HG02870 (cell line): ENCODE measurements around the gene TBC1D9.
A peak's percentile ranks its signal among the peaks of the same experiment; 100 is the strongest.

Experiments used
- ATAC-seq: cut with Tn5 transposase; IDR thresholded peaks from one replicate; pipeline ENCODE4 v1.9.1; 2021; ENCODE audit warnings: mild to moderate bottlenecking, moderate library complexity; ENCODE audit not compliant: unreplicated experiment

TBC1D9 gene

GRCh38 chr4:140725556-140725955 lies 30.6 kb downstream of the TBC1D9 start:
- ATAC-seq = no peak

GRCh38 chr4:140724760-140725159 lies 31.4 kb downstream of the TBC1D9 start:
- ATAC-seq = no peak

DNA sequence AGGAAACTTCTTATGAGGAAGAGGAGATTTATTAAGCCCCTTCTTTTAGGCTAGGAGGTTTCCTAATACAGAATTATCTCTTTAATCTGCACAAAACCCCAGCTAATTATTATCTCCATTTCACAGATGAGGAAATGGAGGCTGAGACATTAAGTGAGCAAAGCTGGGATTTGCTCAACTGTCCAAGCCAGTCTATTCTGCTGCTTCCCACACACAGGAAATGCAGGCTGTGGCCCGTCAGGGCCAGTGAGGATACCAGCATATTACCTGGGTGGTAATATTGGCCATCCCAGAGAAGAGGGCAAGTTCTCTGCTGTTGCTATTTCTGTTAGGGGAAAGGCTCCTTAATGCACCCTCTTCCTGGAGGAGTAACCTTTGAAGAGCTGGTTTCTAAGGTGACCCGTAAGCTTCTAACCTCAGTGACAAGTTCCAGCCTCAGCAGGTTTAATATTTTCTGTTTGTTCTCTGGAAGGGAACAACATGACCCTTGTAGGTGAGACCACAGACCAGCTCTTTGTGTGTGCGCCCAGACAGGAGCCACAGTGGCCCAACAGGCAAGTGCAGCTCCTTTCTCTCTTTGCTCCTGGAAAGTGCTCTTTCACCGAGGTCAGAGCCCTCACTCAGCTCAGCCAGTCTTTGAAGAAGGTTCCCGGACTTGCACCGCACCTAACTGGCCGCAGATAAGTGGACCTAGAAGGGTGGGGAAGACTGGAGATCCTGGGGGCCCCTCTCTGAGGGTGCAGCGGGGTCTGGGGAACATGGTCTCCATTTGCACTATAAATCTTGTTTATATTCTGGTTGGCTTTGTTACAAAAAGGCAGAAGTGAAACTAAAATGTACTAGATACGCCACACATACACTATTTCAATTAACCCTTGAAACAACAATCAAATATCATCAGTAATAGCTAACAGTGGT lies 35.5 kb downstream of the TBC1D9 start:
- ATAC-seq = peak; percentile 55

- peak; percentile 46 for ATAC-seq
Observed at GRCh38 chr4:140719686-140720085, 36.5 kb downstream of the TBC1D9 start.

DNA sequence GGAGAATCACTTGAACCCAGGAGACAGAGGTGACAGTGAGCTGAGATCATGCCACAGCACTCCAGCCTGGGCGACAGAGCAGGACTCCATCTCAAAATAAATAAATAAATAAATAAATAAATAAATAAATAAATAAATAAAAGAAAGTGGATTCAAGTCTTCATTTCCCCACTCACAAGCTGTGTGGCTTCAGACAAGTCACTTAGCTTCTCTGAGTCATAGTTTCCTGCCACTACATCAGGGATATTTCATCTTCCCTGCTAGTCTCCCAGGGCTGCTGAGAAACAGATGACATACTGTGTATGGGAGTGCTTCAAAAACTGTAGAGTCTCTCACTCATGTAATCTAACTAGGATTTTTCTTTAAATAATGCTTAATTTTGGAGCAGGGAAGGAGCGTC lies 37.2 kb downstream of the TBC1D9 start:
- no peak for ATAC-seq

- no peak for ATAC-seq
Observed at GRCh38 chr4:140718241-140718952, 37.8 kb downstream of the TBC1D9 start.

DNA sequence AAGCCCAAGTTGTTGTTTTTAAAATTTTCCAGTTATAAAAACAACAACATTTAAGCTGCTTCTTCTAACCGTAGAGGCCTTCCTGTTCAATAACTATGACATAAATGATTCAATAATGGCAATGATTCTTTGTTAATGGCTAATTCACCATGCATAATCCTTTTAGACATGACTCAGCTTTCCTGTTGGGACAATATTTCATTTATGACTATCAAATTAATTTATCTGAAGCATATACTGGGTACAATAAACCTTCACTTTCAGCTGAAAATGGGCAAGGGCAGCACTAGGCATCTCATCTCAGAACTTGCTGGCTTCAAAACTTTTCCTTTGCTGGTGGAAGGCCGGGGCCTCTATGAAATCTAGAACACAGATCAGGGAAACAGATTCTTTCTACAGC lies 38.9 kb downstream of the TBC1D9 start:
- no peak for ATAC-seq

DNA sequence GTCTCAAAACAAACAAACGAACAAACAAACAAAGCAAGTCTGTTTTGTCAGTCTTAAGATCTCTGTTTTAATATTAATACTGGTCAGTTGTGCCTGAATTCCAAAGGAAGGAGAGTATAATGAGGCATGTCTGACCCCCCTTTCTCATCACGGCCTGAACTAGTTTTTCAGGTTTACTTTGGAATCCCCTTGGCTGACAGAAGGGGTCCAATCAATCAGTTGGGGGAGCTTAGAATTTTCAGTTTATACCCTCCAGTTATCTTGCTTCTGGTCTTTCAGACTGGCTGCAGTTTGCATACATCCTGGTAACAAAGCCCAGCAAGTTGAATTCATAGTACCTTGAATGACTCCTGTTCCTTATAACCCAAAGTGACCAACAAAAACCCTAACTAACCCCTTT lies 41.1 kb downstream of the TBC1D9 start:
- ATAC-seq = no peak

DNA sequence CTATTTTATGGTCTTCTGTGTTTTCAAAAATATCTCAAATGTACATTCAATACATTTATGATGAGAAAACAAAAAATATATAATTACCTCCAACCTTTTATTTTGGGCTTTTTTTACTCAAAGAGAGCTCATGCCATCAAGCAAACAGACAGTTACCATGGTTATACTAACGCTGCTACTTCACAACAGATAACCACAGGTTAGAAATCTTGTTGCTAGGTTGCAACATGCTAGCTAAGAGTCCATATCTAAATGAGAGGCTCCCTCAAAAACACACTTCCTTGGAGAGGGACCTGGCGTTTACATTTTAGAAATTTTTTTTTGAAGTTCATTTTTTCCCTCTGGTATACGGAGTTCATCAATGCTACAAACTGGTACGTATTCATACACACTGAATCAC lies 44.3 kb downstream of the TBC1D9 start:
- ATAC-seq = no peak

GRCh38 chr4:140710908-140711622 lies 45.1 kb downstream of the TBC1D9 start:
- ATAC-seq = no peak

GRCh38 chr4:140707325-140707724 lies 48.9 kb downstream of the TBC1D9 start:
- ATAC-seq = no peak

- no peak for ATAC-seq
Observed at GRCh38 chr4:140706665-140707064, 49.5 kb downstream of the TBC1D9 start.

- no peak for ATAC-seq
Observed at GRCh38 chr4:140706276-140706625, 49.9 kb downstream of the TBC1D9 start.

DNA sequence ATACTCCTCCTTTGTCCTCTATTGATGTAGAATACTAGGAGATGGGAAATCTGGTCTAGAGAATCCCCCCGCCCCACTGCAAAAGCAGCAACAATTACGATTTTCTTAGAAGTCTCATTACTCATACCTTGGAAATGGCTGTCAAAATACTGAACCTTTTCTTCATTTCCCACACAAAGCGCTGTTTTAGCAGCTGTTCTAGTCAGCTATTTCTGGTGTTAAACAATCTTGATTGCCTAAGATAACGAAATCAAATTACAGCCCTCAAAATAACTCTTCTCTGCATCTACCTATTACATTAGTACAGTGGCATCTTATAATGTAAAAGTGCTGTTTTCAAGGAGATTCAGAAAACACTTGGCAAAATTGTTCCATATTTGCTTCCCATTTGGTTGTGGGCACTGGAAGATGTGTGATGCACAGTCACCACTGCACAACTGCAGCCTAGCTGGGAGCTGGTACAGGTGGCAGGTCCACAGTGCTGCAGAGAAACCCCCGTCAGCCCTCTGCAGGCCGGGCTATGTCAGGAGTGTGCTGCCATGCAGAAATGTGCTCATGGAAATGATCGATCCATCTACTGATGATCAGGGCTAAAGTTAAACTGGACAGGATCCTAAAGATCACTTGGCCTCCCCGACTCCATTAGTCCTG lies 50.4 kb downstream of the TBC1D9 start:
- ATAC-seq = no peak

GRCh38 chr4:140704964-140705363 lies 51.2 kb downstream of the TBC1D9 start:
- ATAC-seq = peak; percentile 85

DNA sequence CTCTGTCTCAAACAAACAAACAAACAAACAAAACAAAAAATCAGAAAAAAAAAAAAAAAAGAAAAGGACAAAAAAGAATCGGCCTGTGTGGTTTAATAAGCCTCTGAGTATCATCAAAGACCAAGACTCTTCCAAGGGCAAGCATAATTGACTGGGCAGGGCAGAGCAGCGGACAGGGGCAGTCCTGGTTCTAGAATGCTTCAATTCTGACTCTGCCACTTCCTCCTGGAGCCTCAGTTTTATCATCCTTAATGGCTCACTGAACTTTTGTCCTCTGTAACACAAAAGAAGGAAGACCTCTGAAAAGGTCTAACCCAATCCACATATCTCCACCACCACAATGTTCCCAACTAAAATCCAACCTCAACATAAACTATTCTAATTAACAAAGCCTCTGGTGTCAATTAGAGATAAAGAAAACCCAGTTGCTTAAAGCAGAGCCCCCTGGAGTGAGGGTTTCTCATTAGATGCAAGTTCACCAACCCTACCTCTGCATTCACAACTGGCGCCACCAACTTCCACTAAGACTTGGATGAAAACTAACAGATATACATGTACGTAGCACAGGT lies 51.7 kb downstream of the TBC1D9 start:
- peak; percentile 15 for ATAC-seq

GRCh38 chr4:140703463-140703862 lies 52.7 kb downstream of the TBC1D9 start:
- ATAC-seq = no peak

- no peak for ATAC-seq
Observed at GRCh38 chr4:140702096-140702757, 54.0 kb downstream of the TBC1D9 start.

DNA sequence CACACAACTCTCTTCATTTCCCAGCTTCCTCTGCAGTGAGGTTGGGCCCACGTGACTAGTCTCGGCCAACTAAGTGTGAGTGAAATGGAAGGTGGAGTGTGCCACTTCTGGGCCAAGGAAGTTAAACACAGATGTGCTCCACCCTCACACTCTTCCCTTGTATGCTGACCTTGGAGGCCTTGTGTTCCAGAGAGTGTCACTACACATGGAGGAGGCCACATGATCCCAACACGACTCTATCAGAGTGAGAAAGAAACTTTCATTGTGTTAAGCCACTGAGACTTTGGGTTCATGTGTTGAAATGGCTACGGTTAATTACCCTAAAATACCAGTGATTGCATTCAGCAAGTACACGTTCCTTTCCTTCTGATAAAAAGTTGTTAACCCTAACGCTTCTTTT lies 55.1 kb downstream of the TBC1D9 start:
- ATAC-seq = no peak
